HS-27A (cell line): ENCODE results near the gene CDNF.
"Not testable (repeated sequence)": the region's sequence is repeated elsewhere in the genome, so short reads cannot be mapped to it uniquely, and the experiment has no call there.

Source experiments
- DNase-seq: peaks from one replicate; pipeline ENCODE4 v3.0.0-alpha.2; 2012; ENCODE audit warnings: low read depth, missing footprints

CDNF gene

DNA sequence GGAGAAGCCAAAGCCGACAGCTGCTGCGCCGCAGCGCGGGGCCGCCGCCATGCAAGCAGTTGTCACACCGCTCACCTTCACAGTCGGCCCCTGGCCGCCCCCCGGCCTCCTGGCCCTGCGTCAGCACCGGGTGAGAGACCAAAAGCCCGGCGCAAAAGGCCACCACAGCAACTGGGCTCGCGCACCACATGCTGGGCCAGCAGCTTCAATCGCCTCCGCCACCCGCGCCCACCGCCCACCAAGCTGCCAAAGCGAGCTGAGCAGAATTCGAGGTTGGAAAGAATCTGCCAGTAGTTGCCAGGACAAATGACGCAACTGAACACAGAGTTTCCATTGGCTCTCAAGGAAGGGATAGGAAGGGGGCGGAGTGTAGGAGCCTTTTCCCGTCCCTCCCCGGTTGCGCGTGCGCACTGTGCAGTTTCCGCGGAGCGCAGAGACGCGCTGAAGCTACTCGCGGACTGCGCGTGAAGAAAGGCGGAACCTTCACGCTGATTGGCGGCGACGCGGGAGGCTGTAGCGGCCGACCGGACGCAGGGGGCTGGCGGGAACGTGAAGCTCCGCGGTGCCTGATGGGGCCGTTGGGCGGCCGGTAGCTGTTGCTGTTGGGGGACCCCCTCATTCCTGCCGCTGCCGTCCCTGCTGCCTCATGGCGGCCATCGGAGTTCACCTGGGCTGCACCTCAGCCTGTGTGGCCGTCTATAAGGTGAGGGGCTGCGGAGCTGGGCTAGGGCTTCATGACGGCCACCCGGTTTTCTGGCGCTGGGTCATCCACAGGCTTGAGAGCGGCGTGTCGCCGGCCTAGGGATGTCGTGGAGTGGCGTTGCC is at the start of gene CDNF, which contains the start of the genes HSPA14 and MSANTD7:
Gene CDNF (minus strand): TSS at position 281 of the 825 bp plus-strand sequence. CDS start 91 bp downstream, at position 190.
Gene HSPA14 (plus strand): TSS at position 550 of the 825 bp plus-strand sequence. CDS start 97 bp downstream, at position 647.
Gene MSANTD7 (plus strand): TSS at position 550 of the 825 bp plus-strand sequence. CDS start 3,979 bp downstream, outside the sequence.
- DNase-seq = peak; percentile 88

DNA sequence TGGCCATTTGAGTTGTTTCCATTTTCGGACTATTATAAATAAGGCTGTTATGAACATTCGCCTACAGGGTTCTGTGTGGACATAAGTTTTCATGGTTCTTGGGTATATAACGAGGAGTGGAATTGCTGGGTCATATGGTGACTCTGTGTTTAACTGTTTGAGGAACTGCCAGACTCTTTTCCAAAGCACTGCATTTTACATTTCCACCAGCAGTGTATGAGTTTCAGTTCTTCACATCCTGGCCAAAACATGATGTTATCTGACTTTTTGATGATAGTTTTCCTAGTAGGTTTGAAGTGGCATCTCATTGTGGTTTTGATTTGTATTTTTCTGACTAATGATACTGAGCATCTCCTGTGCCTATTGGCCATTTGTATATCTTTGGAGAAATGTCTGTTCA is 46.2 kb upstream of the CDNF start:
- DNase-seq = no peak

DNA sequence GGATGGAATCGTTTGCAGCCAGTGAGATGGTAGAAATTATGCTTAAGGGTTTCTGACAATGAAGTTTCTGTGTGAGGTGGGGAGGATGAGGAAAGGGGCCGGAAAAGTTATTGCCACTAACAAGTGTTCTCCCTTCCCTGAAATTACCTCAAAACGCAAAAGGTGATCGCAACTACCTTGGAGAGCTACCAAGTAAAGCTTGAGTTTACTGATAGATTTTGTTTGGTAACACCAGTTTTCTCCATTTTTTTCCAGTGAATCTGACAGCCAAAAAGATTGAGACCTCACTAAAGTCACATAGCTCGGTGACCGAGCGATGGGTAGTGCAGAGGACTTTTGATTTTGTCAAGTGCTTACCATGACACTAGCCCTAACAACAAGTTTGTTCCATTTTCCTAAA is 42.4 kb upstream of the CDNF start:
- DNase-seq = no peak

DNA sequence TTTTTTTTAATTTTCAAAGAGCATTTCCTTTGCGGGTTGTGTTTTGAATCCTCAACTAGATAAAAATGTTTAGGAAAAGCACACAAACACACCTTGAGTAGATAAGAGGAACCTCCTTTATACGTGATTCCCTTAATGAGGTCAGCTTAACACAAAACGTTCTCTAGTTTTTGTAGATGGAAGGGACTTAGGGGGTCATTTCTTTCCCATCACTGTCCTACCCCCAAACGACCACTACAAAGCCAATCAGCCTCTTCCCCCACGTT is 42.0 kb upstream of the CDNF start:
- no peak for DNase-seq

DNA sequence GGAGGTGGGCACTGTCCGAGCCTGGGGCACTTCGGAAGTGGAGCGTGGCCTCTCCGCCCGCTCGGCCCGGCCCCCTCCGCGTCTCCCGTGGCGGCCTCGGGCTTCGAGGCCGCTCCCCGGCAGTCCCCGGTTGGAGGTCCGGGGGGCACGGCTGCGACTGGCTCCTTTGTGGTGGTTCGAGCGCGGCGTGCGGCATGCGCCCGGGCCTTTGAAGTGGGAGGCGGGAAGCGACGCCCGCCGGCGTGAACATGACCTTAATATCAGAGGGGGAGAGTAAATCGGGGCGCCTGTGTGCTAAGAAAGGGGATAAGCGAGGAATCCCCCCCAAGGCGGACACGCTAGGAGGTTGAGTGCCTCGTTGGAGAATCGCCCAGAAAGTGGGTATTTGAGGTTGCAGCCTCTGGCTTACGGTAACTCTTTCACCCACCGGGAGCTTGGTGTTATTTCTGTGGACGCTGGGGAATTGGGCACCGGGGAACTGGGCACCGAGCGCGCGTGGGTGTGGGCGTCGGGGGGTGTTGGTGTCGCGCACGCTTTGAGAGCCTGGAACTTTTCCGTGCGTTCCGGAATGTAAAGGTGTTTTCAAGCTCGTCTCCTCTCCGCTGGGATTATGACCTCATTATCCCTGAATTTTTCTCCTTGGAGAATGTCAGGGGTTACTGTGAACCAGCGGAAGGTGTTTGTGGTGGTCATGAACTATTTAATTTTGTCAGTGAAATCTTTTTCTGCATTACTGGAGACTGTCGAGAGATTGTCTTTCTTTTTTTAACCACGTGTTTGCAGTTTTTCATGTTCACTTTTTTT is 41.5 kb upstream of the CDNF start:
- DNase-seq = no peak

DNA sequence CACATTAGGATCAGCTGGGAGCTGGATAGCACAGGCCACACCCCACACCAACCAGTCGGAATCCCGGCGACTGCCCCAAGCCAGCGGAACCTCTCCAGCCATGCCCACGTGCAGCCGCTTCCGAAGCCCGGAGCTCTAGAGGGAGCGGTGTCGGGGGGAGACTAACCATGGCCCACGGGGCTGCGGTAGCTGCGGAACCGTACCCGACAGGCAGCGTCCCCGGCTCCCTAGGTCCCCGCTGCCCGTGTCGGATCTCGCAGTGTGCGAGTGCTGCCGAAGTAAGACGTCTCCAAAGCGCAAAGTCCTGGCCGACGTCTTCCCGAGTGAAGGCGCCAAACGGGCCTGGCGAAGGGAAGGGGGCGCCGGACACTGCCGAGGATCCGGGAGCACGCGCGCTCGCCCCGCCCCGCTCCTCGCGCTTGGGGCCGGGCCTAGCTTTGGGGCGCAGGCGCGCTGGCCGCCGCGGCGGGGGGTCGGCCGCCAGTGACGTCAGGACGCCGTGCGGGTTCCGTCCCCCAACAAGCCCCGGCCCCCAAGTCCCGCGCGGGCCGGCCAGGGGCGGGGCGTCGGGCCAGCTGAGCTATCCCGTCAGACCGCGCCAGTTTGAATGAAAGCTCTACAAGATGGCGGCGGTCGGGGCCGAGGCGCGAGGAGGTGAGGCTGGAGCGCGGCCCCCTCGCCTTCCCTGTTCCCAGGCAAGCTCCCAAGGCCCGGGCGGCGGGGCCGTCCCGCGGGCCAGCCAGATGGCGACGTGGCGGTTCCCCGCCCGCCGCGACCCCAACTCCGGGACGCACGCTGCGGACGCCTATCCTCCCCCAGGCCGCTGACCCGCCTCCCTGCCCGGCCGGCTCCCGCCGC is 40.7 kb upstream of the CDNF start, which contains the start of gene SUV39H2:
Gene SUV39H2 (plus strand): TSS at position 601 of the 858 bp plus-strand sequence. CDS start 23 bp downstream, at position 624.
- DNase-seq = peak; percentile 48

DNA sequence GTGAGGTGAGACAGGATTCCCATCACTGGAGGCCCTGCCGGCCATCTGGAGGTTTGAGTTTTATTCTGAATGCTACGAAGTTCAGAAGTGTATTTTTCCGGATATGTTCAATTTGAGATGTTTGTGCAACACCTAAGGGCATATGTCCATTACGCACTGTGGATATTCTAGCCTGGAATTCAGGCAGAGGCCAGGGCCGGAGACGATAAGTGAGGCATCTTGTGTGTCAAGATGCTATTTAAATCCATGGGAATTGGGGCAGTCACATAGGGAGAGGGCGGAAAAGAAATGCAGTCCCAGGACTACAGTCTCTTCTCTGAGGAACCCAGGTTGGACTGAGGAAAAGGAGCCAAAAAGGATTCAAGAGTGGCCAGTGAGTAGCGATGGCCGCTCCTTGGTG is 38.9 kb upstream of the CDNF start:
- DNase-seq = no peak

DNA sequence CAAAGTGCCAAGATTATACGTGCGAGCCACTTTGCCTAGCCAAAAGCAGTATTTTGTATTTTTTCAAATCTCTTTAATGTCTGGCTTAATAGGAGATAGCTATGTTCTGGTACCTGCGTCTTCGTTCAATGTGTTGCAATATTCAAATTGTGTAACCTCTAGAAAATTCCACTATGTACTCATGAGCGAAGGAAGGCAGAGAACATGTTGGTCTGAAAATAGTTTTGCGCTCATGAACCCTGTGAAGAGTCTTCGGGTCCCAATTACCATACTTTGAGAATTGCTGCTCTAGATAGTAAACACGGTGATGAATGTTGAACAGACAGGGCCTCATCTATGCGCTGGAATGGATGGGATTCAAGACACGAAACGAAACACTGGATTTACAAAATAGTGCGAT is 38.1 kb upstream of the CDNF start:
- DNase-seq = no peak

DNA sequence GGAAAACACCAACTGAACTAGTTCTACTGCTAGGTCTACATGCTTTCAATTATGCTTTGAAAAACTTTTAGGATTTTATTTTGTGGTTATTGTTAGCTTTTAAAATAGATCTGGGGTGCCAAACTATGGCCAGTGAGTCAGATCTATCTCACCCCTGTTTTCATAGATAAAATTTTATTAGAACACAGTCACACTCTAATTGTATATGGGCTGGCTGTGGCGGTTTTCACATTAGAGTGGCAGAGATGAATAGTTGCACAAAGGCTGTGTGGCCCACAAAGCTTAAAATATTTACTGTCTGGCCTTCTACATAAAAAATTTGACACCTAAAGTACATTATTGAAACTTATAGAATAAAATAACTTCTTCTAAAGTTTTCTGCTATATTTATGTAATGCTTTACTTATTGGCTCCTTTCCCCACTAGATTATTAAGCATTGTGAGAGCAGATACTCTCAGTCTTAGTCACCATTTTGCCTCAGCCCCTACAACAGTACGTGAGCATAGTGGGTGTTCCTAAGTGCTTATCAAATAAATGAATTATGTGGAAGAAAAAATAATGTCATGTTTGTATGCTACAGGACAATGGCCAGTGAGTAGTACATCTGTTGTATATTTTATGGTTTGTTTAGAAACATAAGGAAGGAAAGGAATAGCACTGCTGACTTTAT is 35.4 kb upstream of the CDNF start:
- DNase-seq = peak; percentile 45

DNA sequence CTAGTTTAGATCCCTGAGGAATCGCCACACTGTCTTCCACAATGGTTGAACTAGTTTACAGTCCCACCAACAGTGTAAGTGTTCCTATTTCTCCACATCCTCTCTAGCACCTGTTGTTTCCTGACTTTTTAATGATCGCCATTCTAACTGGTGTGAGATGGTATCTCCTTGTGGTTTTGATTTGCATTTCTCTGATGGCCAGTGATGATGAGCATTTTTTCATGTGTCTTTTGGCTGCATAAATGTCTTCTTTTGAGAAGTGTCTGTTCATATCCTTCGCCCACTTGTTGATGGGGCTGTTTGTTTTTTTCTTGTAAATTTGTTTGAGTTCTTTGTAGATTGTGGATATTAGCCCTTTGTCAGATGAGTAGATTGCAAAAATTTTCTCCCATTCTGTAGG is 27.0 kb upstream of the CDNF start:
- DNase-seq = not testable (repeated sequence)

DNA sequence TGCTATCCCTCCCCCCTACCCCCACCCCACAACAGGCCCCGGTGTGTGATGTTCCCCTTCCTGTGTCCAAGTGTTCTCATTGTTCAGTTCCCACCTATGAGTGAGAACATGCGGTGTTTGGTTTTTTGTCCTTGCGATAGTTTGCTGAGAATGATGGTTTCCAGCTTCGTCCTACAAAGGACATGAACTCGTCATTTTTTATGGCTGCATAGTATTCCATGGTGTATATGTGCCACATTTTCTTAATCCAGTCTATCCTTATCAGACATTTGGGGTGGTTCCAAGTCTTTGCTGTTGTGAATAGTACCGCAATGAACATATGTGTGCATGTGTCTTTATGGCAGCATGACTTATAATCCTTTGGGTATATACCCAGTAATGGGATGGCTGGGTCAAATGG is 26.6 kb upstream of the CDNF start:
- DNase-seq = not testable (repeated sequence)

DNA sequence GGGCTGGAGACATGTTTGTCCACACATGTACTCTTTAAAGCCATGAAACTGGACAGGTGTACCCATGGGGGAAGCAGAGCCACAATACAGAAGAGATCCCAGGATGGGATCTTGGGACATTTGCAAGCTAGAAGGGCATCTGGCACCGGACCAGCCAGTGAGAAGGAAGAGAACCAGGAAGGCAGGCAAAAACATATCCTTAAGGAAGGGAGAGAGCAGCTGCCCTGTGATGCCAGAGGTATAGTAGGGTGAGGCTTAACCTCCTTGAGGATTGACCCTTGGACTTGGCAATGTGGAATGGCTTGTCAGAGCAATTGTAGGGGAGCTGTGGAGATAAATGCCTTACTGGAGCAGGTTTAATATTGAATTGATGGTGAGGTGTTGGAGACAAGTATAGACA is 23.0 kb upstream of the CDNF start:
- no peak for DNase-seq

DNA sequence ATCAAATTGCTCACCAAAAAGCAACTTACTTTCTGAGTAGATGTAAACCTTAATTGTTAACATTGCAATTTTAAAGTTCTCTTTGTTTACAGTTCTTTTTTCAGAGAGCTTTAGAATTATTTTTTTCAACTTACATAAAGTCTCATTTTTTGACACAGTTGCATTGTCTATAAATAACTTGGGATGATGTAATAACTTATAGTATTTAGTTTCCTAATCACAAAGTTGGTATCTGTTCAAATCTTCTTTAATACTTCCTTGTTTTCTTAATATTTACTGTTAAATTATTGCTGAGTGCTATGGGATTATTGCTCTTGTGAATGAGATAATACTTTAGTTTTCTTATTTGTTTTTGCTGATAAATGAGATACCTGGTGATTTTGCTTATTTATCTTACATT is 21.9 kb upstream of the CDNF start:
- DNase-seq = no peak

DNA sequence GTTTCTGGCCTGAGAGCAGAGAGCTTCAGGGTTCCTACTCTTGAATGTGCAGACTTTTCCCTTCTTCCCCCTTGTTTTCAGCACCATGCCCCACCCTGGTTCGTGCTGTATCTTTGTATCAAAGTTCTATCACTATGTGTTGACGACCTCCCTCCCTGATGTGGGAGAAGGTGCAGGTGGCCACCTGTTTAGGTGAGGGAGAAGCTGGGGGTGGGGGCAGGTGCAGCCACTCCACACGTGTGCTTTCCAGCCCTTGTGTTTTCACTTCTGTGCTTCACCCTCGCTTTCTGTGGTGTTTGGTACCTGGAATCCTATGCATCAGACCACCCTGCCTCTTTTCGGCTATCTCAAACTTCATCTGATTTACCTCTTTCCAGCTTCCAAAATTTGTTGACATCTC is 21.2 kb upstream of the CDNF start:
- no peak for DNase-seq

DNA sequence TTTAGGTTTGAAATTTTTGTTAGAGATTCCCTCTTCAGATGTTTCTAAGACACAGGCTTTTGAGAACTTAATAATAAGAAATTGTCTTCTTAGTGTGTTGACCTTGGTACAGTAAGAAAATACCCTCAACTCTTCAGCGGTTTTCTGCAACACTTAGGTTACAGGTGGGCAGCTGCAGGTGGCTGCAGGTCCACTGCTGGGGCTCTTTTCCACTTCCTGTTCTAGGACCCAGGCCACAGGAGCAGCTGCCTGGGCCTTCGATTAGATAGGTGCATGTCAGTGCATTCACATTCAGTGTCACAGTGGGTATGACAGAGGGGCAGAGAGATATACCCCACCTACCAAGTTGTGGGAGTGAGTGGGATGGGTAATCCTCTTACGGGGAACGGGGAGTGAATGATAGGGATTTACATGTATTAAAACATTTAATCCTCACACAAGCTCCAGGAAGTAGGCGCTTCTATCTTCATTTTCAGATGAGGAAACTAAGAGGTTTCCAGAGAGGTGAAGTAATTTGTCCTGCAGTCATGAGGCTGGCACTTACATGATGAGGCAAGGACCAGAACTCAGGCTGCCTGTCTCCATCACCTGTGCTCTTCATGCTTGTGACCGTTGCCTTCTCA is 20.6 kb upstream of the CDNF start:
- DNase-seq = no peak

DNA sequence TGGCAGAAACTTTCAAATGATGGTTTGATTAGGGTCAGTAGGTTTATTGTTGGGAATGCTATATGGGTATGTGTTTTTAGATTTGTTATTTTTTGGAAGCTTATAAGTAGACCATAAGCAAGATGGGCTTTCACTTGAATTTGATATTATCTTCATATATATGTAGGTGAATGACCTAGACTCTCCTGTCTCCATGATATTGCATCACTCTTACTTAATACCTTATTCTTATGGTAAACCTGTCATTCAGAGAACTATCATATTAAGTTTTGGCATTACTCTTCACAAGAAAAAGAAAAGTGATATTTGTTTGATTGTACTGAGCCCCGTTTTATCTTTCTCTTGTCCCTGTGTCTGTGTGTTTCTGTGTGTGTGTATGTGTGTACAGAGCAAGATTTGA is 17.6 kb upstream of the CDNF start:
- DNase-seq = no peak

DNA sequence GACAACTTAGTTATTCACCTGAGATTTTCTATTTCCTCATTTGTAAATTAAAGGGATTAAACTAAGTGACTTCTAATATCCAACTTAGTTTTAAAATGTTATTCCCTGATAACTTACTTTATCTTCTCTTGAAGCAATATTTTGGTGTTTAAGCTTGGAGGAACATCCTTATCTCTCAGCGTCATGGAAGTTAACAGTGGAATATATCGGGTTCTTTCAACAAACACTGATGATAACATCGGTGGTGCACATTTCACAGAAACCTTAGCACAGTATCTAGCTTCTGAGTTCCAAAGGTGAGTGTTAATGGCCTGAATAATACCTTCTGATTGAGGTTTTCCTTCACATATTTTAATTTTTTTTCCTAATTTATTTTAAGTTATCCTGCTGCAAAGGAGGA is 14.4 kb upstream of the CDNF start:
- DNase-seq = no peak

DNA sequence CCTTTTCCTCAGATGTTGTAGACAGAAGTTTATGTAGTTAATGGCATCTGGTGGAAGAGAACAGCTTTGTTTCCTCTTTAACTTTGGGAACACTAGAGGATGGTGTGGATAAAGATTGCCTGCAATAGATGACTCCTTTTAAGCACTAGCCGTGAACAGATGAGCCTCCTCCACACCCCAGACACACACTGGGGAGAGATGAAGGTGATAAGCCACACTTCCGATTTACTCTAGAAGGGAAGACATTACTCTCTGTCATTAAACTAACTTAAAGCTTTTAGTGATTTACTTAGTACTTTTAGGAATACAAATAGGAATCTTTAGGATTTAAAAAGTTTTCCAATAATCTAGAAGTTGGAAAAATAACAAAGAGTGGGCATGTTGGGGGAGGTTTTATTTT is 7.1 kb upstream of the CDNF start:
- DNase-seq = no peak

DNA sequence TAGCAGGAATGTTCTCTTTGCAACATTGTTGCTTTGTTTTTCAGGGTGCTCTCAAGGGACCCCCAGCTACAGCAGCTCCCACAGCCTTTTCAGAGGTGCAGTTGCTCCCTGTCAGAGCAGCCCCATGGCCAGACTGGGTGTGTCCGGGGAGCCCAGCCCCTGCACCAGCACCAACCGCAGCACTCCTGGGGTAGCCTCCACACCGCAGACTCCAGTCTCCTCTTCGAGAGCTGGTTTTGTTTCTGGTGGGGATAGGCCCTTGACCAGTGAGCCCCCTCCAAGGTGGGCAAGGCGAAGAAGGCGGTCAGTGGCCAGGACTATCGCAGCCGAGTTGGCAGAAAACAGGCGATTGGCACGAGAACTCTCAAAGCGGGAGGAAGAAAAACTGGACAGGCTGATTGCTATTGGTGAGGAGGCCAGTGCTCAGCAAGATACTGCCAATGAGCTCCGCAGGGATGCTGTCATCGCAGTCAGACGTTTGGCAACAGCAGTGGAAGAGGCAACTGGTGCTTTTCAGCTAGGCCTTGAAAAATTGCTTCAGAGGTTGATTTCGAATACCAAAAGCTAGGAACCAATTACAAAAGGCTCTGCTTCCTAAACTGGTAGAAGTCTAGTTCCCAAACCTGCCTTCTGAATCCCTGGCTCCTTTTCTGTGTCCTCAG is 5.6 kb upstream of the CDNF start:
- DNase-seq = no peak

DNA sequence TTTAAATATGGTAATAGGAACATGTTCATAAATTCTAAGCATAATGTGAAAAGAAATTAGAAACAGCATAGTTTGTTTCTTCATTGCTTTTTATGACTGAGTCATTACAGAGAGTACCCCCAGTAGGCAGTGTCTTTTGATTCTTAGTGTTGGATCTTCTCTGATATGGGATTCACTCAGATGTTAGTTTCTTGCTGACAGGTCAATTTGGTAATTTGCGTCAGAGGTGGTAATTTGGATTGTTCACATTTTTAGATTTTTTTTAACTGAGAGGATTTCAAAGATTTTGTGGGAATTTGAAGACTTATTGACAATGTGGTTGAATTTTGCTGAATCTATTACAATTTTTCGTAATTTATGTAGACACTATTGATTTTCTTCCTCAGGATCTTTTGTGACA is 2.3 kb upstream of the CDNF start:
- DNase-seq = no peak

DNA sequence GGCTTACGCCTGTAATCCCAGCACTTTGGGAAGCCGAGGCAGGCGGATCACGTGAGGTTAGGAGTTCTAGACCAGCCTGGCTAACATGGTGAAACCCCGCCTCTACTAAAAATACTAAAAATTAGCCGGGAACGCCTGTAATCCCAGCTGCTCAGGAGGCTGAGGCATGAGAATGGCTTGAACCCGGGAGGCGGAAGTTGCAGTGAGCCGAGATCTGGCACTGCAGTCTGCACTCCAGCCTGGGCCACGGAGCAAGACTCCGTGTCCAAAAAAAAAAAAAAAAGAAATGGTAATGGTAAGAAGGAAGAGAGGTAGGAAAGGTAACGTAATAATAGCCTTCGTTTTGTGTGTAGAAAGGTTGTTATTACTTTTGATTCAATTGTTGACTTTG is 1.5 kb upstream of the CDNF start:
- no peak for DNase-seq
